Esophagus muscularis mucosa (tissue), 4 donors: ENCODE measurements around the gene STK32B. TPM values are rescaled to one million over a fixed set of nuclear protein-coding genes. Genes with fewer than 3 reads are reported as not detected.
"Not testable (repeated sequence)": the region's sequence is repeated elsewhere in the genome, so short reads cannot be mapped to it uniquely, and the experiment has no call there.

ENCODE experiments used
- DNase-seq: peaks from one replicate; pipeline ENCODE4 v3.0.0-alpha.2; 2017; ENCODE audit errors: extremely low spot score
- H3K27ac ChIP-seq, 4 donors: fragments of 200-600 bp; sonication (generic); replicated peaks in 1 of 4; 1 replicate in 3 of 4; 2 replicates in 1 of 4; pipeline ENCODE4 v1.5.1; 2016 to 2019; ENCODE audit warnings: mild to moderate bottlenecking in 1 of 4
- H3K27me3 ChIP-seq, 4 donors: fragments of 200-600 bp; sonication (generic); one replicate each; pipeline versions ENCODE4 v1.5.1 to v1.6.0; 2016 to 2019
- H3K36me3 ChIP-seq, 4 donors: fragments of 200-600 bp; sonication (generic); one replicate each; pipeline ENCODE4 v1.5.1; 2016 to 2019
- H3K4me1 ChIP-seq, 4 donors: fragments of 200-600 bp; sonication (generic); one replicate each; pipeline ENCODE4 v1.5.1; 2016 to 2019
- H3K4me3 ChIP-seq, 4 donors: fragments of 200-600 bp; sonication (generic); 1 replicate in 2 of 4; 2 replicates in 2 of 4; pipeline ENCODE4 v1.5.1; 2016 to 2019; ENCODE audit warnings: mild to moderate bottlenecking in 4 of 4, moderate library complexity in 1 of 4
- H3K9me3 ChIP-seq, 4 donors: fragments of 200-600 bp; sonication (generic); 1 replicate in 3 of 4; 2 replicates in 1 of 4; pipeline ENCODE4 v1.5.1; 2016 to 2019
- CTCF ChIP-seq, 3 experiments: fragments of 200-600 bp in 2 of 3; fragments of 450-650 bp in 1 of 3; sonication (generic) in 2 of 3; IDR thresholded peaks; one replicate each; pipeline ENCODE4 v1.5.1; 2017 to 2019; ENCODE audit warnings: antibody characterized with exemption in 3 of 3, mild to moderate bottlenecking in 2 of 3, moderate library complexity in 1 of 3
- EP300 ChIP-seq: sonication (generic); formaldehyde crosslinking; IDR thresholded peaks from one replicate; pipeline ENCODE4 v1.6.1; 2017; ENCODE audit warnings: antibody characterized with exemption
- POLR2A ChIP-seq: fragments of 450-650 bp; IDR thresholded peaks from one replicate; pipeline ENCODE4 v1.6.1; 2017; ENCODE audit warnings: antibody characterized with exemption, moderate library complexity, mild to moderate bottlenecking, low read depth
- POLR2AphosphoS5 ChIP-seq, 2 donors: sonication (generic); formaldehyde crosslinking; IDR thresholded peaks; one replicate each; pipeline ENCODE4 v1.6.1; 2017; ENCODE audit warnings: antibody characterized with exemption in 2 of 2
- WGBS: methylation state at CpG from one replicate; pipeline ENCODE4 v1.1.5; 2018; 5-methylcytosine and 5-hydroxymethylcytosine counted together
- intact Hi-C: fragments of 100-400 bp; cut with DNase I; formaldehyde crosslinking; loops from one replicate; pipeline ENCODE4 v1.15.1; 2023
- total RNA-seq, 4 donors: library from RNA; depleted of rRNA; stranded (reverse); fragments of >200 nt; gene quantifications; one replicate each; pipeline versions ENCODE4 v1.1.0 to v1.2.1, GENCODE V29; 2016

Gene STK32B
- total RNA-seq, 4 donors from 2014 or later, result 1.7 to 3.8 (median 2.7) TPM

GRCh38 chr4:5280828-5281227, 229.5 kb downstream of the STK32B start:
- Histone ChIP-seq H3K4me1 (no peaks in the 10 kb centered on the region), H3K36me3 (no peaks in the 10 kb centered on the region), H3K27me3 (no peaks in the 10 kb centered on the region), H3K27ac (no peak overlapping the region), H3K4me3 (no peak overlapping the region), H3K9me3 (no peaks in the 10 kb centered on the region)
- no peak for TF ChIP-seq POLR2AphosphoS5 (IDR thresholded peaks at IDR 0.05)
- TF ChIP-seq POLR2A, result no peak
- no peak for DNase-seq
- 90% methylated on average over 4 of the region's 4 CpGs for WGBS
- intact Hi-C loops, result no loop called here

- Histone ChIP-seq H3K9me3 (no peaks in the 10 kb centered on the region), H3K36me3 (no peaks in the 10 kb centered on the region), H3K4me3 (no peak overlapping the region), H3K4me1 (no peaks in the 10 kb centered on the region), H3K27ac (no peak overlapping the region), H3K27me3 (no peaks in the 10 kb centered on the region)
- TF ChIP-seq EP300, result no peak
- TF ChIP-seq CTCF (IDR thresholded peaks at IDR 0.05), result no peak
- TF ChIP-seq POLR2AphosphoS5 (IDR thresholded peaks at IDR 0.05), result no peak
- no peak for TF ChIP-seq POLR2A
- WGBS, result 92% methylated on average over 2 of the region's 2 CpGs
- no peak for DNase-seq
- intact Hi-C loops, result no loop called here
These were observed 232.6 kb downstream of the STK32B start for GRCh38 chr4:5283837-5284236.

- H3K4me1 ChIP-seq, result no peaks in the 10 kb centered on the region
- intact Hi-C loops, result no loop called here
- H3K27ac ChIP-seq, result no peak overlapping the region
- no peak overlapping the region for H3K4me3 ChIP-seq
- 71% methylated on average over 7 of the region's 7 CpGs for WGBS
- no peaks in the 10 kb centered on the region for H3K27me3 ChIP-seq
- TF ChIP-seq POLR2A (no peak), CTCF (IDR thresholded peaks at IDR 0.05) (no peak), EP300 (no peak), POLR2AphosphoS5 (IDR thresholded peaks at IDR 0.05) (no peak)
- no peaks in the 10 kb centered on the region for H3K36me3 ChIP-seq
- no peak for DNase-seq
- H3K9me3 ChIP-seq, result no peaks in the 10 kb centered on the region
These were observed 233.2 kb downstream of the STK32B start for GRCh38 chr4:5284517-5284916.

- TF ChIP-seq POLR2A (no peak), EP300 (no peak), POLR2AphosphoS5 (IDR thresholded peaks at IDR 0.05) (no peak), CTCF (IDR thresholded peaks at IDR 0.05) (no peak)
- WGBS, result 76% methylated on average over 4 of the region's 4 CpGs
- Histone ChIP-seq H3K27ac (no peak overlapping the region), H3K27me3 (no peaks in the 10 kb centered on the region), H3K4me1 (no peaks in the 10 kb centered on the region), H3K9me3 (no peaks in the 10 kb centered on the region), H3K36me3 (no peaks in the 10 kb centered on the region), H3K4me3 (no peak overlapping the region)
- no peak for DNase-seq
- intact Hi-C loops, result no loop called here
These were observed 240.8 kb downstream of the STK32B start for GRCh38 chr4:5292101-5292500.

GRCh38 chr4:5298000-5298787, 246.9 kb downstream of the STK32B start:
- intact Hi-C loops, H3K4me3 ChIP-seq, H3K4me1 ChIP-seq, H3K27ac ChIP-seq, DNase-seq, H3K36me3 ChIP-seq, H3K9me3 ChIP-seq, H3K27me3 ChIP-seq: not testable (repeated sequence)
- WGBS, result 79% methylated on average over 8 of the region's 9 CpGs

- Histone ChIP-seq H3K27me3 (no peaks in the 10 kb centered on the region), H3K36me3 (no peaks in the 10 kb centered on the region), H3K4me1 (no peaks in the 10 kb centered on the region), H3K4me3 (no peak overlapping the region), H3K9me3 (no peaks in the 10 kb centered on the region), H3K27ac (no peak overlapping the region)
- intact Hi-C loops, result no loop called here
- DNase-seq, result no peak
- no peak for TF ChIP-seq EP300
- TF ChIP-seq POLR2AphosphoS5 (IDR thresholded peaks at IDR 0.05), result no peak
- no peak for TF ChIP-seq CTCF (IDR thresholded peaks at IDR 0.05)
- TF ChIP-seq POLR2A, result no peak
These were observed 249.0 kb downstream of the STK32B start for GRCh38 chr4:5300283-5300682.
